DND-41 (cell line): ENCODE data around the gene RPS15.

Experiments
- EZH2 ChIP-seq: IDR thresholded peaks from 3 replicates; pipeline ENCODE4 v1.6.1; 2012; ENCODE audit warnings: borderline replicate concordance, low read depth, mild to moderate bottlenecking, moderate library complexity, low read length, inconsistent platforms; ENCODE audit not compliant: severe bottlenecking
- TF ChIP-seq, protein P1 (sequence below): IDR thresholded peaks from 2 replicates; pipeline ENCODE4 v1.5.1; 2012; ENCODE audit warnings: borderline replicate concordance, low read length, moderate library complexity, mild to moderate bottlenecking; ENCODE audit not compliant: poor library complexity, severe bottlenecking; ENCODE audit errors: extremely low read depth

GRCh38 chr19:1432507-1432887 is 5.7 kb upstream of the RPS15 start:
- TF ChIP-seq, protein P1, sequence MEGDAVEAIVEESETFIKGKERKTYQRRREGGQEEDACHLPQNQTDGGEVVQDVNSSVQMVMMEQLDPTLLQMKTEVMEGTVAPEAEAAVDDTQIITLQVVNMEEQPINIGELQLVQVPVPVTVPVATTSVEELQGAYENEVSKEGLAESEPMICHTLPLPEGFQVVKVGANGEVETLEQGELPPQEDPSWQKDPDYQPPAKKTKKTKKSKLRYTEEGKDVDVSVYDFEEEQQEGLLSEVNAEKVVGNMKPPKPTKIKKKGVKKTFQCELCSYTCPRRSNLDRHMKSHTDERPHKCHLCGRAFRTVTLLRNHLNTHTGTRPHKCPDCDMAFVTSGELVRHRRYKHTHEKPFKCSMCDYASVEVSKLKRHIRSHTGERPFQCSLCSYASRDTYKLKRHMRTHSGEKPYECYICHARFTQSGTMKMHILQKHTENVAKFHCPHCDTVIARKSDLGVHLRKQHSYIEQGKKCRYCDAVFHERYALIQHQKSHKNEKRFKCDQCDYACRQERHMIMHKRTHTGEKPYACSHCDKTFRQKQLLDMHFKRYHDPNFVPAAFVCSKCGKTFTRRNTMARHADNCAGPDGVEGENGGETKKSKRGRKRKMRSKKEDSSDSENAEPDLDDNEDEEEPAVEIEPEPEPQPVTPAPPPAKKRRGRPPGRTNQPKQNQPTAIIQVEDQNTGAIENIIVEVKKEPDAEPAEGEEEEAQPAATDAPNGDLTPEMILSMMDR: no peak
- no peak for TF ChIP-seq EZH2
